RWPE2 (cell line): ENCODE results near the gene FAM3D.

Experiments used
- ATAC-seq: fragments of 200-7000 bp; cut with Tn5 transposase; 3 replicates; pipeline ENCODE4 v1.9.1; 2021; ENCODE audit warnings: low read depth
- DNase-seq: peaks from one replicate; pipeline ENCODE4 v3.0.0-alpha.2; 2020; ENCODE audit warnings: low spot score
- H3K27ac ChIP-seq: fragments of 450-650 bp; 2 replicates; pipeline ENCODE4 v1.5.1; 2017; ENCODE audit warnings: mild to moderate bottlenecking; ENCODE audit not compliant: poor library complexity, severe bottlenecking
- H3K27me3 ChIP-seq: fragments of 250-450 bp; sonication (Bioruptor Pico); 2 replicates; pipeline ENCODE4 v1.5.1; 2021; ENCODE audit warnings: mild to moderate bottlenecking, moderate library complexity; ENCODE audit not compliant: insufficient read depth, poor library complexity, severe bottlenecking
- H3K36me3 ChIP-seq: fragments of 250-450 bp; sonication (Bioruptor Pico); 2 replicates; pipeline ENCODE4 v1.5.1; 2020; ENCODE audit warnings: low read depth, mild to moderate bottlenecking, moderate library complexity
- H3K4me1 ChIP-seq: fragments of 250-450 bp; sonication (Bioruptor Pico); 2 replicates; pipeline ENCODE4 v1.5.1; 2021; ENCODE audit warnings: mild to moderate bottlenecking, moderate library complexity; ENCODE audit not compliant: insufficient read depth, poor library complexity, severe bottlenecking
- H3K4me3 ChIP-seq: fragments of 250-450 bp; sonication (Bioruptor Pico); 2 replicates; pipeline ENCODE4 v1.5.1; 2021; ENCODE audit warnings: mild to moderate bottlenecking, moderate library complexity; ENCODE audit not compliant: severe bottlenecking
- H3K9me3 ChIP-seq: fragments of 250-450 bp; sonication (Bioruptor Pico); 2 replicates; pipeline ENCODE4 v1.5.1; 2021; ENCODE audit warnings: mild to moderate bottlenecking, moderate library complexity; ENCODE audit not compliant: severe bottlenecking
- TF ChIP-seq, protein P1 (sequence below): fragments of 450-650 bp; IDR thresholded peaks from one replicate; pipeline ENCODE4 v1.5.1; 2017; ENCODE audit warnings: mild to moderate bottlenecking, moderate library complexity; ENCODE audit not compliant: poor library complexity, severe bottlenecking

FAM3D gene

DNA sequence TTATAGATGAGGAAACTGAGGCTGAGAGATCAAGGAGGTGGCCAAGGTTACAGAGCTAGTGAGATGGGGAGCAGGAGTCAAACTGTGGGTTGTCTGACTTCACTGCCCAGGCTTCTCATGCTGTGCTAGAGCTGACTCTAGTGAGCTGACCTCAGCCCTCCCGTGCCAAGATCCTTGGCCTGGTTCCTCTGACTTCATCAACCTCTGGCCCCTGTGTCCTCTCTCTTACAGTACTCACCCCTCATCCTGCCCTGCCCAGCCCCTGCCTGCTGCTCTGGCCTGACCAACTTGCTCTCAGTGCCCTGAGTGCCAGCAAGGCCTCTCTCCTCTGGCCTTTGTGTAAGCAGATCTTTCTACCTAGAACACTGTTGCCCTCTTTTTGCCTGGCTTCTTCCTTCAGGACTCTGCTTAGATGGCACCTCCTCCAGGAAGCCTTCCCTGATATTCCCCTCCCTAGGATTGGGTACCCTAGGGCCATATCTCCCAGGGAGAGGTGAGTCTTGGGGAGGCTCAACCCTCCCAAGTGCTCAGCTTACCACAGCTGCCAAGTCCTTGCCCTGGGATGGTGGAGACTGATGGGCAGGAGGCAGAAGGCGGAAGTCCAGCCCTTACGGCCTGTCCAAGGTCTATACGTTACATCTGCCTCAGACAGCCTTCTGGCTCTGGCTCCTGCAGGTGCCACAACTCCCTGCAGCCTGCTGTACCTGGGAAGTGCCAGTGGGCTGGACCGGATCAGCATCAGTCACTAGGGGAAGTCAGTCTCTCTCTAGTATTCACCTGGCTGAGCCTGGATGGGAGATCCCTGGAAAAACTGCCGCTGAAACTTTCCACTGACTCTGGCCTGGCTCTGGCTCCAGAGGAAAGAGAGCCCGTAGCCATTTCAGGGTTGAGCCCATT lies 53.1 kb downstream of the FAM3D start:
- no peaks in the 10 kb centered on the region for H3K4me1 ChIP-seq
- no peaks in the 10 kb centered on the region for H3K9me3 ChIP-seq
- TF ChIP-seq, protein P1, sequence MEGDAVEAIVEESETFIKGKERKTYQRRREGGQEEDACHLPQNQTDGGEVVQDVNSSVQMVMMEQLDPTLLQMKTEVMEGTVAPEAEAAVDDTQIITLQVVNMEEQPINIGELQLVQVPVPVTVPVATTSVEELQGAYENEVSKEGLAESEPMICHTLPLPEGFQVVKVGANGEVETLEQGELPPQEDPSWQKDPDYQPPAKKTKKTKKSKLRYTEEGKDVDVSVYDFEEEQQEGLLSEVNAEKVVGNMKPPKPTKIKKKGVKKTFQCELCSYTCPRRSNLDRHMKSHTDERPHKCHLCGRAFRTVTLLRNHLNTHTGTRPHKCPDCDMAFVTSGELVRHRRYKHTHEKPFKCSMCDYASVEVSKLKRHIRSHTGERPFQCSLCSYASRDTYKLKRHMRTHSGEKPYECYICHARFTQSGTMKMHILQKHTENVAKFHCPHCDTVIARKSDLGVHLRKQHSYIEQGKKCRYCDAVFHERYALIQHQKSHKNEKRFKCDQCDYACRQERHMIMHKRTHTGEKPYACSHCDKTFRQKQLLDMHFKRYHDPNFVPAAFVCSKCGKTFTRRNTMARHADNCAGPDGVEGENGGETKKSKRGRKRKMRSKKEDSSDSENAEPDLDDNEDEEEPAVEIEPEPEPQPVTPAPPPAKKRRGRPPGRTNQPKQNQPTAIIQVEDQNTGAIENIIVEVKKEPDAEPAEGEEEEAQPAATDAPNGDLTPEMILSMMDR, result no peak
- H3K27me3 ChIP-seq, result no peaks in the 10 kb centered on the region
- no peak for ATAC-seq
- H3K4me3 ChIP-seq, result no peak overlapping the region
- H3K27ac ChIP-seq, result no peak overlapping the region
- no peaks in the 10 kb centered on the region for H3K36me3 ChIP-seq
- DNase-seq, result no peak

DNA sequence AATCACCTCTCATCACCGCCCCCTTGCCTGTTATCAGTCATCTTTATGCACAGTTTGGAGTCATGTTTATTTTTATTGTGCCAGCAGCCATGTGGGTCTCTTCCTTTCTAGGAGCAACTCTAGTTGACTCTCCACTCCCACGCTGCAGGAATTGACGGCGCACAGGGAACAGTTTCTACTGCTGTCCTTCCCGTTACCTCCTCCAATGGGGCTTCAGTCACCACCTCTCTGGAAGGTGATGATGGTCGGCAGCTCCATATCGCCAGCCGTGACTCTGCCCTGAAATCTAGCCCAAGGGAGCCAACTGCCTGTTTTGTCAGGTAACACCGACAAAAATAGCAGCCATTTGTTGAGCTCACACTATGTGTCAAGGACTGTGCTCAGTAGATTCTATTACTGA lies 53.7 kb downstream of the FAM3D start:
- ATAC-seq (no peak), DNase-seq (no peak)
- H3K36me3 ChIP-seq, result no peaks in the 10 kb centered on the region
- H3K9me3 ChIP-seq, result no peaks in the 10 kb centered on the region
- H3K4me1 ChIP-seq, result no peaks in the 10 kb centered on the region
- no peaks in the 10 kb centered on the region for H3K27me3 ChIP-seq
- H3K4me3 ChIP-seq, result no peak overlapping the region
- TF ChIP-seq, protein P1, result no peak
- no peak overlapping the region for H3K27ac ChIP-seq

DNA sequence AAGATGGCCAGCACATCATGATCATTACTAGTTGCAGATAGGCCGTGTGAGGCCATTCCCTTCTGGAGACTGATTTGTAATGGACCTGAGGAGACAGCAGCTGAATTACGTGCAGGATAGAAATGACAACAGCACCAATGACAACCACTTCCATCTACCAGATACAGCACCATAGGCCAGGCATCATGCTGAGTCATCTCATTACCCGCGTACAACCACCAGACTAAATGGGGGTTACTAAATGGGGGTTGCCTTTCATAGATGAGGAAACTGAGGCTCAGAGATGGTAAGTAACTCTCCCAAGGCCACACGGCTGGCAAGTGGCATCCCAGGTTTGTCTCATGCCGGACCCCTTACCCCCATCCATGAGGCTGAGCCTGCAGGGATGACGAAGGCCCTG lies 56.6 kb downstream of the FAM3D start:
- DNase-seq (no peak), ATAC-seq (no peak)
- Histone ChIP-seq H3K9me3 (no peaks in the 10 kb centered on the region), H3K27me3 (no peaks in the 10 kb centered on the region), H3K27ac (no peak overlapping the region), H3K4me1 (no peaks in the 10 kb centered on the region), H3K4me3 (no peak overlapping the region), H3K36me3 (no peaks in the 10 kb centered on the region)
- TF ChIP-seq, protein P1, result no peak

DNA sequence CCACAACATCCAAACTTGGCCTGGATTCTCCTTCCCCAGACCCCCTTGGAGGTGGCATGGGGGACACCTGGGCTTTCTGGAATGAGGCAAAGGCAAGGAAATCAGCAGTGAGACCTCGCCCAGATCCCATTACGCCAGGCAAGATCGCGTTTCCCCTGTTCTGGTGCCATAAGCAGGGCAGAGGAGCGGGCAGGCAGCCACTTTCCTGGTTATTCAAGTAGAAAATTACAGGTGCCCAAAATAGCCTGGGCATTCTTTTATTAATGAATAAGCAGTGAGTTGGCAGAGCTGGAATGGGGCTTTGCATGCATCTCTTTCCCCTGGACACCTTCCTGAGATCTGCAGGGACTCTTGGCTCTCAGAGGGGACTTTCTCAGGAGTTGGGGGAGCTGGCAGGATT lies 57.9 kb downstream of the FAM3D start:
- Histone ChIP-seq H3K4me1 (no peaks in the 10 kb centered on the region), H3K9me3 (no peaks in the 10 kb centered on the region), H3K27ac (no peak overlapping the region), H3K4me3 (no peak overlapping the region), H3K27me3 (no peaks in the 10 kb centered on the region), H3K36me3 (no peaks in the 10 kb centered on the region)
- DNase-seq, result no peak
- TF ChIP-seq, protein P1, result no peak
- ATAC-seq, result peak; percentile 67

DNA sequence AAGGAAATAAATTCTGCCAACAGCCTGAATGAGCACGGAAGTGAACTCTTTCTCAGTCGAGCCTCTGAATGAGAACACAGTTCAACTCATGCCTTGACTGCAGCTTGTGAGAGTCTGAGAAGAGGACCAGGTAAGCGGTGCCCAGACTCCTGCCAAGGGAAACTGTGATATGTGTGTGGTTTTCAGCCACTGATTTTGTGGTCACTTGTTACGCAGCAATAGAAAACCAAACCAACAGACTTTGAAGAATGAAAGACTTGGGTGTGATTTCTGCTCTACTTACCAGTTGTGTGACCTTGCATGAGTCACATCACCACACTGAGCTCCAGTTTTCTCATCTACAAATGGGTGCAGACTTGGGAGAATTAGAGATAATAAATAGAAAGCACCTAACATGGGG lies 58.8 kb downstream of the FAM3D start:
- TF ChIP-seq, protein P1, result no peak
- DNase-seq (no peak), ATAC-seq (no peak)
- no peaks in the 10 kb centered on the region for H3K9me3 ChIP-seq
- no peaks in the 10 kb centered on the region for H3K4me1 ChIP-seq
- H3K36me3 ChIP-seq, result no peaks in the 10 kb centered on the region
- H3K27ac ChIP-seq, result no peak overlapping the region
- peaks cover 3% of the 10 kb centered on the region for H3K27me3 ChIP-seq
- H3K4me3 ChIP-seq, result no peak overlapping the region
